ENCODE measurements around the gene DNAJA3.

GRCh38 chr16:4471869-4472268, 46.2 kb downstream of the DNAJA3 start:
- no peak for TF ChIP-seq CTCF (IDR thresholded peaks at IDR 0.05)
- no peak for TF ChIP-seq POLR2A (IDR thresholded peaks at IDR 0.05)

All from testis (tissue), 2 donors.